Stomach (tissue), 4 donors: ENCODE data around the gene ACTN3.

Source experiments
- CTCF ChIP-seq, 7 experiments: fragments of 450-650 bp in 4 of 7; fragments of 200-600 bp in 3 of 7; sonication (generic) in 3 of 7; IDR thresholded peaks; one replicate each; pipeline ENCODE4 v1.5.1; 2016 to 2019; ENCODE audit warnings: antibody characterized with exemption in 7 of 7, control low read depth in 2 of 7, mild to moderate bottlenecking in 1 of 7
- POLR2A ChIP-seq, 4 donors: fragments of 450-650 bp; IDR thresholded peaks; one replicate each; pipeline ENCODE4 v1.6.1; 2016; ENCODE audit warnings: antibody characterized with exemption in 4 of 4, control low read depth in 2 of 4, mild to moderate bottlenecking in 1 of 4, moderate library complexity in 1 of 4

DNA sequence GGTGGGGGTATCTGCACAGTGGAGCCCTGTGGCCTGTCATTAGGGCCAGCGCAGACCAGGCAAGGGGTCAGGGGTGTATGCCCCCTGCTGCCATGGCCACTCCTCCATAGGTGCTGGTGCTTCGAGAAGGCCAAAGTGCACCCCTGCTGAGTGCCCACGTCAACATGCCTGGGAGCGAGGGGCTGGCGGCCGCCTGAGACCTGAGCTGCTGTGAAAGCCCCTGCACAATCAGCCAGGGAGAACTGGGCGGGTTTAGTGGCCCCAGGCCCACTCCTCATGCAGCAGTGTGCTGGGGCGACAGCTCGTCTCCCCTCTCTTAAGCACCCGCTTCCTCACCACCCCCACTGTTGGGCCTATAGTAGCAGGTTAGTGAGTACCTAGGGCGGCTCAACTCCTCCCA lies 14.9 kb upstream of the ACTN3 start:
- TF ChIP-seq POLR2A (IDR thresholded peaks at IDR 0.05) (no peak), CTCF (IDR thresholded peaks at IDR 0.05) (no peak)
